Upper lobe of left lung (tissue), 4 donors: ENCODE data around the gene AKAP8L.

Source experiments
- CTCF ChIP-seq, 6 experiments: fragments of 450-650 bp in 4 of 6; fragments of 200-600 bp in 2 of 6; sonication (generic) in 2 of 6; IDR thresholded peaks; one replicate each; pipeline ENCODE4 v1.5.1; 2016 to 2019; ENCODE audit warnings: antibody characterized with exemption in 6 of 6
- EP300 ChIP-seq, 4 donors: sonication (generic); formaldehyde crosslinking; IDR thresholded peaks; one replicate each; pipeline ENCODE4 v1.5.1; 2017; ENCODE audit warnings: antibody characterized with exemption in 4 of 4, control low read depth in 2 of 4
- POLR2AphosphoS5 ChIP-seq, 2 donors: sonication (generic); formaldehyde crosslinking; IDR thresholded peaks; one replicate each; pipeline ENCODE4 v1.5.1; 2017; ENCODE audit warnings: antibody characterized with exemption in 2 of 2

- TF ChIP-seq EP300 (IDR thresholded peaks at IDR 0.05) (no peak), CTCF (IDR thresholded peaks at IDR 0.05) (no peak), POLR2AphosphoS5 (IDR thresholded peaks at IDR 0.05) (no peak)
These were observed 50.6 kb downstream of the AKAP8L start for GRCh38 chr19:15368051-15368632.
